ENCODE data around the gene ZC3H13. TPM values are rescaled to one million over a fixed set of nuclear protein-coding genes. Genes with fewer than 3 reads are reported as not detected.
A peak's percentile ranks its signal among the peaks of the same experiment; 100 is the strongest.

Gene ZC3H13
- total RNA-seq, 2 donors from 2014 or later: 58.1 to 62.4 TPM

GRCh38 chr13:46038296-46038695 lies 14.2 kb downstream of the ZC3H13 start:
- H3K36me3 Mint-ChIP-seq (ENCODE audit: low read depth): peaks cover 58% of the 10 kb centered on the region
- Histone ChIP-seq H3K9me3 (ENCODE audit: control insufficient read depth, low read length) (no peaks in the 10 kb centered on the region), H3K36me3 (ENCODE audit: control insufficient read depth, insufficient read depth, low read length) (peaks cover 62% of the 10 kb centered on the region), H3K4me1 (ENCODE audit: control insufficient read depth, insufficient read depth, low read length) (no peaks in the 10 kb centered on the region), H3K27ac (ENCODE audit: low read depth, low read length) (no peak overlapping the region), H3K9ac (ENCODE audit: extremely low read depth, low read length, poor library complexity, severe bottlenecking) (no peak overlapping the region), H3K4me3 (ENCODE audit: low read length) (no peak overlapping the region), H3K27me3 (ENCODE audit: control insufficient read depth, insufficient read depth, low read length, poor library complexity, severe bottlenecking) (no peaks in the 10 kb centered on the region)
- 88 to 95% methylated on average over 3 to 4 of the region's 4 CpGs for WGBS, 2 experiments (ENCODE audit: insufficient coverage in 1 of 2, insufficient read length in 1 of 2)
- DNase-seq: no peak
- no peak overlapping the region for H3K27ac Mint-ChIP-seq
- no peaks in the 10 kb centered on the region for H3K9me3 Mint-ChIP-seq
- H3K4me3 Mint-ChIP-seq: no peak overlapping the region
- no peak for TF ChIP-seq CTCF (conservative IDR thresholded peaks at IDR 0.05)
- H3K27me3 Mint-ChIP-seq (ENCODE audit: insufficient read depth): no peaks in the 10 kb centered on the region
- H3K4me1 Mint-ChIP-seq: peaks cover 8% of the 10 kb centered on the region

GRCh38 chr13:46035066-46035465 lies 17.5 kb downstream of the ZC3H13 start:
- H3K4me3 ChIP-seq (ENCODE audit: low read length): peak overlapping the region; percentile 37
- Mint-ChIP-seq H3K4me1 (peaks cover 8% of the 10 kb centered on the region), H3K27ac (no peak overlapping the region), H3K9me3 (peaks cover 11% of the 10 kb centered on the region), H3K4me3 (no peak overlapping the region), H3K27me3 (ENCODE audit: insufficient read depth) (no peaks in the 10 kb centered on the region), H3K36me3 (ENCODE audit: low read depth) (peaks cover 64% of the 10 kb centered on the region)
- peak overlapping the region; percentile 7 for H3K9ac ChIP-seq (ENCODE audit: extremely low read depth, low read length, poor library complexity, severe bottlenecking)
- H3K36me3 ChIP-seq (ENCODE audit: control insufficient read depth, insufficient read depth, low read length): peaks cover 68% of the 10 kb centered on the region
- 43% methylated on average over 2 of the region's 2 CpGs; no CpG with 5 or more reads in 1 of the 2 experiments for WGBS, 2 experiments (ENCODE audit: insufficient coverage in 1 of 2, insufficient read length in 1 of 2)
- no peak for DNase-seq
- TF ChIP-seq CTCF (conservative IDR thresholded peaks at IDR 0.05): no peak
- no peak overlapping the region for H3K27ac ChIP-seq (ENCODE audit: low read depth, low read length)
- no peaks in the 10 kb centered on the region for H3K4me1 ChIP-seq (ENCODE audit: control insufficient read depth, insufficient read depth, low read length)
- peaks cover 17% of the 10 kb centered on the region for H3K9me3 ChIP-seq (ENCODE audit: control insufficient read depth, low read length)
- no peaks in the 10 kb centered on the region for H3K27me3 ChIP-seq (ENCODE audit: control insufficient read depth, insufficient read depth, low read length, poor library complexity, severe bottlenecking)

GRCh38 chr13:46032341-46032740 lies 20.2 kb downstream of the ZC3H13 start:
- DNase-seq: no peak
- no peak overlapping the region for H3K9ac ChIP-seq (ENCODE audit: extremely low read depth, low read length, poor library complexity, severe bottlenecking)
- H3K4me1 ChIP-seq (ENCODE audit: control insufficient read depth, insufficient read depth, low read length): no peaks in the 10 kb centered on the region
- Mint-ChIP-seq H3K36me3 (ENCODE audit: low read depth) (peaks cover 62% of the 10 kb centered on the region), H3K27me3 (ENCODE audit: insufficient read depth) (no peaks in the 10 kb centered on the region), H3K9me3 (peaks cover 17% of the 10 kb centered on the region), H3K4me1 (peaks cover 8% of the 10 kb centered on the region), H3K4me3 (no peak overlapping the region), H3K27ac (no peak overlapping the region)
- TF ChIP-seq CTCF (conservative IDR thresholded peaks at IDR 0.05): no peak
- peaks cover 21% of the 10 kb centered on the region for H3K9me3 ChIP-seq (ENCODE audit: control insufficient read depth, low read length)
- H3K27me3 ChIP-seq (ENCODE audit: control insufficient read depth, insufficient read depth, low read length, poor library complexity, severe bottlenecking): no peaks in the 10 kb centered on the region
- no peak overlapping the region for H3K4me3 ChIP-seq (ENCODE audit: low read length)
- peaks cover 48% of the 10 kb centered on the region for H3K36me3 ChIP-seq (ENCODE audit: control insufficient read depth, insufficient read depth, low read length)
- H3K27ac ChIP-seq (ENCODE audit: low read depth, low read length): no peak overlapping the region
